Liver (tissue), 9 donors: Measurements from ENCODE around the gene GSK3B. TPM values are rescaled to one million over a fixed set of nuclear protein-coding genes. Genes with fewer than 3 reads are reported as not detected.

Experiments
- DNase-seq: peaks from one replicate; pipeline ENCODE4 v3.0.0-alpha.2; 2017; ENCODE audit warnings: low spot score
- H3K27ac ChIP-seq, 2 donors: one replicate each; pipeline ENCODE4 v1.7.0; 2013; ENCODE audit warnings: inconsistent platforms in 2 of 2, low read length in 2 of 2, control low read depth in 1 of 2, low read depth in 1 of 2, mild to moderate bottlenecking in 1 of 2
- H3K27me3 ChIP-seq, 4 donors: one replicate each; pipeline versions ENCODE4 v1.6.1 to v1.7.0; 2013; ENCODE audit warnings: low read length in 3 of 4, inconsistent platforms in 1 of 4, mild to moderate bottlenecking in 1 of 4, moderate library complexity in 1 of 4; ENCODE audit not compliant: control insufficient read depth in 4 of 4, insufficient read depth in 4 of 4
- H3K36me3 ChIP-seq, 4 donors: one replicate each; pipeline versions ENCODE4 v1.6.1 to v1.7.0; 2013; ENCODE audit warnings: low read length in 3 of 4, mild to moderate bottlenecking in 3 of 4, low read depth in 1 of 4, moderate library complexity in 1 of 4; ENCODE audit not compliant: control insufficient read depth in 4 of 4, insufficient read depth in 3 of 4
- H3K4me1 ChIP-seq, 4 donors: one replicate each; pipeline versions ENCODE4 v1.6.1 to v1.7.0; 2013; ENCODE audit warnings: low read length in 3 of 4, mild to moderate bottlenecking in 3 of 4, moderate library complexity in 1 of 4; ENCODE audit not compliant: control insufficient read depth in 4 of 4, insufficient read depth in 4 of 4
- H3K4me3 ChIP-seq, 3 donors: one replicate each; pipeline versions ENCODE4 v1.6.1 to v1.7.0; 2013; ENCODE audit warnings: low read length in 3 of 3, control low read depth in 1 of 3, low read depth in 1 of 3, mild to moderate bottlenecking in 1 of 3
- H3K9ac ChIP-seq, 2 donors: one replicate each; pipeline ENCODE4 v1.7.0; 2013; ENCODE audit warnings: low read length in 2 of 2, mild to moderate bottlenecking in 2 of 2, moderate library complexity in 2 of 2, control low read depth in 1 of 2, low read depth in 1 of 2
- H3K9me3 ChIP-seq, 4 donors: one replicate each; pipeline versions ENCODE4 v1.6.1 to v1.7.0; 2013; ENCODE audit warnings: low read length in 3 of 4; ENCODE audit not compliant: control insufficient read depth in 4 of 4
- ATF3 ChIP-seq: IDR thresholded peaks from 2 replicates; pipeline ENCODE4 v1.6.1; 2016; ENCODE audit warnings: antibody characterized with exemption
- CTCF ChIP-seq: fragments of 150-350 bp; IDR thresholded peaks from 2 replicates; pipeline ENCODE4 v1.5.1; 2017; ENCODE audit warnings: improper control_type of control experiment, low read depth, low read length; ENCODE audit not compliant: missing input control
- EGR1 ChIP-seq, 2 donors: IDR thresholded peaks; 2 replicates each; pipeline ENCODE4 v1.6.1; 2016 to 2018; ENCODE audit warnings: antibody characterized with exemption in 2 of 2, low read depth in 2 of 2
- FOXA1 ChIP-seq: IDR thresholded peaks from 2 replicates; pipeline ENCODE4 v1.6.1; 2016; ENCODE audit warnings: antibody characterized with exemption
- FOXA2 ChIP-seq: IDR thresholded peaks from 2 replicates; pipeline ENCODE4 v1.6.1; 2016; ENCODE audit warnings: antibody characterized with exemption
- GABPA ChIP-seq, 2 donors: IDR thresholded peaks in 1 of 2; conservative IDR thresholded peaks in 1 of 2; 2 replicates each; pipeline ENCODE4 v1.6.1; 2016; ENCODE audit warnings: antibody characterized with exemption in 2 of 2, mild to moderate bottlenecking in 1 of 2, moderate library complexity in 1 of 2
- HNF4A ChIP-seq, 2 donors: conservative IDR thresholded peaks; 2 replicates each; pipeline ENCODE4 v1.6.1; 2016; ENCODE audit warnings: antibody characterized with exemption in 2 of 2, mild to moderate bottlenecking in 2 of 2
- HNF4G ChIP-seq: IDR thresholded peaks from 2 replicates; pipeline ENCODE4 v1.6.1; 2016; ENCODE audit warnings: antibody characterized with exemption
- JUND ChIP-seq, 2 donors: IDR thresholded peaks; 2 replicates each; pipeline ENCODE4 v1.6.1; 2016; ENCODE audit warnings: antibody characterized with exemption in 2 of 2
- MAX ChIP-seq: IDR thresholded peaks from 2 replicates; pipeline ENCODE4 v1.6.1; 2016; ENCODE audit warnings: antibody characterized with exemption
- NR2F2 ChIP-seq: IDR thresholded peaks from 2 replicates; pipeline ENCODE4 v1.6.1; 2016; ENCODE audit warnings: antibody characterized with exemption
- RAD21 ChIP-seq, 2 donors: IDR thresholded peaks; 2 replicates each; pipeline ENCODE4 v1.6.1; 2016; ENCODE audit warnings: antibody characterized with exemption in 2 of 2, mild to moderate bottlenecking in 2 of 2
- REST ChIP-seq: IDR thresholded peaks from 2 replicates; pipeline ENCODE4 v1.6.1; 2016; ENCODE audit warnings: antibody characterized with exemption, mild to moderate bottlenecking
- RXRA ChIP-seq, 2 donors: IDR thresholded peaks; 2 replicates each; pipeline ENCODE4 v1.6.1; 2017 to 2018; ENCODE audit warnings: antibody characterized with exemption in 2 of 2, mild to moderate bottlenecking in 1 of 2
- SP1 ChIP-seq: IDR thresholded peaks from 2 replicates; pipeline ENCODE4 v1.6.1; 2018; ENCODE audit warnings: antibody characterized with exemption, mild to moderate bottlenecking
- TAF1 ChIP-seq: conservative IDR thresholded peaks from 2 replicates; pipeline ENCODE4 v1.6.1; 2016; ENCODE audit warnings: antibody characterized with exemption, mild to moderate bottlenecking
- YY1 ChIP-seq: IDR thresholded peaks from 2 replicates; pipeline ENCODE4 v1.6.1; 2016; ENCODE audit warnings: antibody characterized with exemption, mild to moderate bottlenecking
- ZBTB33 ChIP-seq: IDR thresholded peaks from 2 replicates; pipeline ENCODE4 v1.6.1; 2016; ENCODE audit warnings: antibody characterized with exemption
- WGBS: extraction: QIAGEN DNeasy Blood & Tissue Kit; methylation state at CpG from one replicate; pipeline ENCODE4 v1.1.7; 2013; 5-methylcytosine and 5-hydroxymethylcytosine counted together
- polyA plus RNA-seq, 2 donors: library from polyadenylated mRNA; stranded (reverse) in 1 of 2; unstranded in 1 of 2; fragments of 200-250 nt in 1 of 2; fragments of >200 nt in 1 of 2; fragmentation: Nextera tagmentation in 1 of 2; extraction: Ambion mirVana in 1 of 2; gene quantifications; one replicate each; pipeline versions ENCODE4 v1.2.1 to v1.2.3, GENCODE V29; 2013 to 2015
- total RNA-seq, 2 donors: library from RNA; depleted of rRNA; stranded (reverse); fragments of >200 nt; gene quantifications; one replicate each; pipeline ENCODE4 v1.2.3, GENCODE V29; 2014
- donor health status: healthy.
- donor health status: healthy.
- donor health status: healthy.
- donor health status: healthy.
- donor health status: healthy.

GSK3B gene
- total and polyA plus RNA-seq, 4 donors, result 10.5 to 20.8 (median 18.5) TPM

- Histone ChIP-seq H3K9me3 (no peaks in the 10 kb centered on the region), H3K9ac (no peak overlapping the region)
These were observed 195.6 kb downstream of the GSK3B start for GRCh38 chr3:119898478-119899191.

More at GRCh38 chr3:119898478-119899191, 195.6 kb downstream of the GSK3B start:
- H3K27ac ChIP-seq, result no peak overlapping the region
- peaks cover 0 to 12% (median 1%) of the 10 kb centered on the region in 4 donors for H3K36me3 ChIP-seq
- WGBS, result 98% methylated on average over 6 of the region's 6 CpGs
- TF ChIP-seq JUND (IDR thresholded peaks at IDR 0.05), result no peak
- no peak for TF ChIP-seq MAX
- no peak for TF ChIP-seq CTCF
- TF ChIP-seq HNF4G, result no peak
- TF ChIP-seq FOXA1, result no peak
- no peak for TF ChIP-seq REST
- TF ChIP-seq ATF3, result no peak
- no peak for TF ChIP-seq FOXA2
- TF ChIP-seq RAD21 (IDR thresholded peaks at IDR 0.05), result no peak
- no peak for TF ChIP-seq NR2F2
- no peak for TF ChIP-seq HNF4A (conservative IDR thresholded peaks at IDR 0.05)
- no peak for TF ChIP-seq RXRA (IDR thresholded peaks at IDR 0.05)
- no peak for TF ChIP-seq EGR1 (IDR thresholded peaks at IDR 0.05; ENCODE audit: low read depth in 2 of 2)
- TF ChIP-seq GABPA (IDR thresholded peaks at IDR 0.05 in 1 of 2, conservative IDR thresholded peaks at IDR 0.05 in 1 of 2), result no peak
- TF ChIP-seq YY1, result no peak
- no peak for TF ChIP-seq SP1
- no peak for TF ChIP-seq ZBTB33
- no peak for TF ChIP-seq TAF1
- H3K27me3 ChIP-seq, result no peaks in the 10 kb centered on the region
- no peak for DNase-seq
- H3K4me1 ChIP-seq, result no peaks in the 10 kb centered on the region
- H3K4me3 ChIP-seq, result no peak overlapping the region
